HG02938 (cell line): ENCODE data around the gene ZNF598.

Experiments used
- ATAC-seq: cut with Tn5 transposase; IDR thresholded peaks from one replicate; pipeline ENCODE4 v1.9.1; 2021; ENCODE audit warnings: mild to moderate bottlenecking, moderate library complexity; ENCODE audit not compliant: unreplicated experiment

ZNF598 gene

DNA sequence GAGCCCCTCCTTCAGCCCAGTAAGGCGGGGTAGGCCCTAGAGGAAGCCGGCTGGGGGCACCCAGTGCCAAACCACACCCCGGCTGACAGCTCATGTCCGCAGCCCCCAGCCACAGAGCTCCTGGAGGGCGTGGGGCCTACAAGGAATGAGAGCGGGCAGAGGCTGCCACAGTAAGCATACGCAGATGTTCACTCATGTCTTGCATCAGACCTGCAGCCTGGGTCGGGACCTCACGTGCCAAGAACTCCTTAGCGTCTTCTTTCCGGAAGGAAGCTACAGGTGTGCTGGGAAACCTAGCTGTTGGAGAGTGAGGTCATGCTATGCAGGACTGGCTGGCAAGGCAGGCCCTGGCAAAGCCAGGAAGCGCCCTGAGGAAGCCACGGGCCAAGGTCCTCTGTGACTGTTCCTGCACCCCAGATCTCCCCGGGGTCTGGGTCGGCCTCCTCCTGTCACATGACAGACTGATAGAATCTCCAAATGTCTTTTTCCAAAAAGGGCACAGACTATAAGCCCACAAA is 1.6 kb downstream of the ZNF598 start:
- no peak for ATAC-seq

DNA sequence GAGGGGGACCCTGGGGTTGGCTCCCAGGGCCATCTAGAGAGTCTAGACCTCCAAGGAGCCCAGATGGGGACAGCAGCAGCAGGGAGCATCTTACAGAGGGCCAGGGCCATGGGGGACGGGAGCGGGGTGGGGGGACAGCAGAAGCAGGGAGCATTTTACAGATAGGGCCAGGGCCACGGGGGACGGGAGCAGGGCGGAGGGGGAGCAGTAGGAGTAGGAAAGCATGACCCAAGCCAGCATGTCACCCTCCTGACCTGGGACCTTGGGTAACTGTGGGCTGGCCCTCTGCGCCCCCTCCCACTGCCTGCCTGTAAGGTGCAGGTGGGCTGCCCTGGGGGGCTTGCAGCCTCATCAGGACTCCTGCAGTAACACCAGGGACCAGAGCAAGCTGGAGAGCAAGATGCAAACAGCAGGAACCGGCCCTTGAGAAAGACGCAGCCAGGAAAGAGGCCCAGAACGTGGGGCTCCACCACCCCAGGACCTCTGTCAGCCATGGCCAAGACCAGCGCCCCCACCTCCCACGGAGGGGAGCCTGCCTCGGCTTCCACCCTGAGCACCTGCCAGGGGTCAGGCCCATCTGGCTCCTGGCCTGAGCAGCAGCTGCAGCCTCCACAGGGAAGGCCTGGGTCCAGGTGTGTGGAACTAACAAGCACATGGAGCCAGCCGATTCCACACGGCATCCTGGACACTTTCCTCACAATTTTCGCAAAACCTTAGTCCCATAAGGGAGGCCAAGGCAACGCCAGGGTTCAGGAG is 2.4 kb downstream of the ZNF598 start:
- no peak for ATAC-seq

DNA sequence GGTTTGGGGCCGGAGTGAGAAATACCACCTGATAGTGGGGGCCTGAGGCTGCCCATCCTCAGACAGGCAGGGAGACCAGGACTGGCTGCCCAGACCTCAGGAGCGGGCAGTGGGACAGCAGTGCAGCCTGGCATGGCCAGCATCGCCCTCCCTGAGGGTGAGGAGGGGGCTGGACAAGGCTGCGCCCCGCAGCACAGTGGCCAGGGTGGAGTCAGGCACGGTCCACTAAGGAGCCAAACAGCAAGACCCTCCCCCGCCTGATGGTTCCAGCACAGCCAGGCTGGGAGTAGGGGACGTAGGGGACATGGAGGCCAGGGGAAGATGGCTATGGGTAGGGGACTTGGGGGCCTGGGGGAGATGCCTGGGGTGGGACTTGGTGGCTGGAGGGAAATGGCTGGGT is 3.3 kb downstream of the ZNF598 start:
- ATAC-seq = no peak

DNA sequence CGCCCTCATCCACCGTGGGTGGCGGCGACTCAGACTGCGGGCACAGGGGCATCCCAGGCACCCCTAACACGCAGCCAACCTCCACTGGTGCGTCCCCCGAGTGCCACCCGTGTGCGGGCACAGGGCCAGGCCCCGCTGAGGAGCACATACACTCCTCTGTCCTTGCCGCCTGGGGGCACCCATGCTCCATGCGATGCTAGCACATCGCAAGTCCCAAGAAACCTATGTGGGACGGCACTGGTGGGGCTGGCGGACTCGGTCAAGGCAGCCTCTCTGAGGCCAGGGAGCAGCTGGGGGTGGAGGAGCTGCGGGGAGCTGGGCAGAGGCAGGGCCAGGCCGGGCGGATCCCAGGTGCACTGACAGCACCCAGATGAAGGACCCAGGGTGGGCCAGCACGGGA is 4.0 kb downstream of the ZNF598 start:
- no peak for ATAC-seq

DNA sequence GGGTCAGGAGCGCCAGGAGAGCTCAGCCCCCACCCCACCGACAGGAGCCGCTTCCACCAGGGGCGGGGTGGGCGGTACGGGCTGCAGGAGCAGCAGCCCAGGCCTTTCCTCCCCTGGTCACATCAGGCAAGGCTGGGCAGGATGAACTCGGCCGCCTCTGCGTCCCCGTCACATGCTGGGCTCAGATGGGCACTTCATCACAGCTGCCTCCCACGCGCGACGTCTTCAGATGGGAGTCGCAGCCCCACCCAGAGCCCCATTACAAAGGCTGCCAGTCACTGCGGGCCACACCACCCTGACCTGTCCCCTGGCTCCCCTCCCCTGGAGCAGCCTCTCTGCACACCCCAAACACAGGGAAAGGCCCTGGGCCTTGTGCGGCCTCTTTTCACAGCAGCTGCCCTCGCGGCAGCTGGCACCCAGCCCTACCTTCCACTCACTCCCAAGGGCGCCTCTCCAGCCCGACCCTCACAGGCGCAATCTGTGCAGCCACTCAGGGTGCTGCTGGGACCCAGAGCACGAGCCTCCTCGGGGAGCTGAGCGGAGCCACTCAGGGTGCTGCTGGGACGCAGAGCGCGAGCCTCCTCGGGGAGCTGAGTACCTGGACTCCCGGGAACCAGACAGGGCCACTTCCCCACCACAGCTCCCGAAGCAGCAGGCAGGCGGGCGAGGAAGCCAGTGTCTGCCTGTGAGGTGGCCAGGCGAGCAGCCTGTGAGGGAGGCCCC is 4.7 kb downstream of the ZNF598 start:
- ATAC-seq = no peak

DNA sequence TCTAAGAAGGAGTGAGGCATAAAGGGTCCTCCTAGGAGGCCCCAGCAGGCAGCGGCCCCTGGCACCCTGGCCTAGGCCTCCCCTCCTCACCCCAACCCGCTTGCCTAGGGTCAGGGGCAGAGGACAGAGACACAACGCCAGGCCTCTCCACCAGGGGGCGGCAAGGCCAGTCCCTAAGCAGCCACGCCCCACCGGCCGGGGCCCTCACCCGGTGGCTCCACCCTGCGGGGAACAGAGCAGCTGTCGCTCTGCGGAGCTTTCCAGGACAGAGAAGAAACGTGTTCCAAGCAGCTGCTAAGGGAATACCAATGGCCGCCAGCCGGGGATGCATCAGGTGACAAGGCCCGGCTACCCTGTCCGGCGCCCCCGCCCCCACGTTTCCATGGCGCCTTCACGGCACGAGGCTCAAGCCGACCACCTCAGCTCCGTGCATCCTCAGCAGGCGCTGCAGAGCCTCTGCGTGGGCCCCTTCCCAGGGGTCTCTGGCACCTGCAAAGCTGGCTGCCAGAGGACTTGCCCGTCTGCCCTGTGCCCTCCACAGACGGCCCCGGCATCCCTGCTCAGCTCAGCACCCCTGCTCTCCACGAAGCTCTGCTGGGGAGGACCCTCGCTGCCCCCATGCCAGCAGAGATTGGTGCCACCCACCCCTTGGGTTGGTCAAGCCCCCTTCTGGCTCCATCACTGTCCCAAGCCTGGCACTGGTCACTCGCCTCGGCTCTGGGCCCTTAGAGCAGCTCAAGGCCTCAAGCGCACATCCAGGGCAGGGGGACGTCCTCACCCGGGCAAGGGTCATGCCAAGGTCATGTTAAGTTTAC is 5.6 kb downstream of the ZNF598 start:
- peak; percentile 63 for ATAC-seq

DNA sequence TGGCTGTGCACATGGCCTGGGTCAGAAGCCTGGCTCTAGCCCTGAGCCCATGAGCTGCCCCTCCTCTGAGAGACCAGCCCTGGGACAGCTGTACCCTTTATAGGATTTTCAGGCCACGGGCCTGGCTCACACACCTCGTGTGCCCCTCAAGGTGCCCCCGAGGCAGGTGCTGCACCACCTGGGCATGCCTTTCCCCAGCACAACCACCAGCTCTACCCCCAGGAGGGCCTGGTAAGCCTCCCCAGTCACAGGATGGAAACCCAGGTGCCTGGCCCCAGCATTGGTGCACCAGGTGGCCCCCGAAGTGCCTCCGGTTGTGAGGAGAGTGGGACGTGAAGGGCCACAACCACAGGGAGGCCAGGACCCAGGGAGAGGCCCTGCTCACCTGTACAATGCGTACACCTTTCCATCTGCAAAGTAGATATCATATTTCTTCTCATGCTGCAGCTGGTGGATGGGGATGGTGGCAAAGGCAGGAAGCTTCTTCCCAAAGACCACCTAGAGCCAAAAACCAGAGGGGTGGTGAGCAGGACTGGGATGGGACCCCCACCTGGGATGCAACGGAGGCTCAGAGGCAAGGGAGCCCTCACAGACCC is 6.3 kb downstream of the ZNF598 start:
- ATAC-seq = no peak

DNA sequence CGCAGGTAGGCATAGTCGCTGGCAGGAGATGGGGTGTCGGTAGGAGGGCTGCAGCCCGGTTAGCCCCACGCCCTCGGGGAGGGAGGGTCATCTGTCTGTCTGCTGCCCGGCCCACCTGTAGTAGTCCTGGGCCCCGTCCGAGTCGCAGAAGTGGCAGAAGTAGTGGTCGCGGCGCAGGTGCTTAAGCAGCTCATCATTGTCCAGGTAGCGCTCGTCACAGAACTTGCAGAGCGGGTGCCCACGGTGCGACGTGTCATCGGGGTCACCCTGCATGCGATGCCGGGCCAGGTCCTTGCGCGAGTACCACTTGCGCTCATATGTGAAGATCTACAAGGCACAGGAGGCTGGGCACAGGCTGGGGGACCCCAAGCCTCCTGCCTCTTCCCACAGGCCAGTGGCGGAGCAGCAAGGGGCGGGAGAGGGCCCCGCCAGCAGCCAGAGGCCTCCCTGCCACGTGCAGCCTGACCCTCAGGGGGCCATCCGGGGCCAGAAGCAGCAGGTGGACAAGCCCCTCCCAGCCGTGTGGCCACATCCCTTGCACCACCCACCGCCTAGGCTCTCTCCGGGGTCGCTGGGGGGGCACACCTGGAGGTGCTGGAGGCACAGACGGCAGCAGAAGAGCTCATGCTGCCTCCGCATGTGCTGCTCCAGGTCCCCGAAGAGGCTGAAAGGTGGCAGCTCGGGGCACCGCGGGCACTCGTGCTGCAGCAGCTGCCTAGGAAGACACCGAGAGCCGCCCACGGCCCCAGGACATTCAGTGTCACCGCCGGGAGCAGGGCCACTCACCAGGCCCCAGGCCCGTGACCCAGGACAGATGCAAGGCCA is 7.0 kb downstream of the ZNF598 start:
- no peak for ATAC-seq

DNA sequence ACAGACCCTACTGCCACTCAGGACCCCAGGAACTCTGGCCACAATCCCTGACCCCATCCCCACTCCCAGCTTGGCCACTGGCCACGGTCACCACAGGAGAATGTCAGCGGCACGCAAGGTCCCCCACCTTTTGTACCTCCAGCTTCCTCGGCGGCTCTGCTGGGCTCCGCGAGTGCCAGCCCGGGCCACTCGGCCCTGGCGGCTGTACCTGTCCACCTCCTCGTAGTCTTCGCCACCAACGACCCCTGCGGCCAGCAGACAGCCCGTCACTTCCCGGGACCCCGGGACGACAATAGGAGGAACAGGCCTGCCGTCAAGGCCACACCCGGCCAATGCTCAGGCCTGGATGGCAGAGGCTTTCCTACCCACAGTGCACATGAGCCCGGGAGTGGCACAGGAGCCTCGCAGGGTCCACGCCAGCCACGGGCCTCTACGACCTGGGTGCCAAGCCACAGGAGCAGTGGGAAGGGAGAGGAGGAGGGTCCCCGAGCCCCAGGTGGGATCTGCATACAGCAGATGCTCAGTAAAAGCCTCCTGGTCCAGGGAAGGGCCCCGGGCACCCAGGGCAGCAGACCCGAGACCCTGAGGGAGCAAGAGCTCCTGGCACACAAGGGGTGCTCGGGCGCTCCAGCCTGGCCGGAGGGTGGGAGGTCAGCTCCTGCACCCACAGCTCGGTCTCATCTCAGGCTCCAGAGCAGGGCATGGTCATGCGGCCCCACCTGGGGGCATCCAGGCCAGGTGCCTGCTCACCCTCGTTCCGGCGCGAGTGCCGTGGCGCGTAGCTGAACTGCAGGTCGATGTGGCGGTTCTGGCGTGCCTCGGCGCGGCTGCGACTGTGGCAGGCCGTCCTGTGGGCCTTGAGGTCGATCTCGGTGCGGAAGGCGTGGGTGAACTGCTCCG is 7.9 kb downstream of the ZNF598 start:
- ATAC-seq = no peak

DNA sequence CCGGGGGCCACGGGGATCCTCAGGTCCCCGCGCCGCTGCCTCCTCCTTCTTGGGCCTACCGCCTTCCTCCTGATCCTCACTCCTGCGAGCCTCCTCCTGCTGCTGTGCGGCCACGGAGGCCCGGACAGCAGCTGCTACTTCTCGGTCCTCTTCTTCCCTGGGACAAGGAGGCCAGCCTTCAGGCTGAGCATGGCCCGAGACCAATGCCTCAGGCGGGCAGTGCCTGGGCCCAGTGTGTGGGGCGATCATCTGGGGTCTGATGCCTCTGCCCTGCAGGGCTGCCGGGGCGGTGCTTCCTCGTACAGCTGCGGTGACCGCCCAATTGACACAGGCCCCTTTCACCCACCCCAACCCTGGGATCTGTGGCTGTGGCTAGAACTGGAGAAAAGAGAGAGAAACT is 8.6 kb downstream of the ZNF598 start:
- no peak for ATAC-seq

DNA sequence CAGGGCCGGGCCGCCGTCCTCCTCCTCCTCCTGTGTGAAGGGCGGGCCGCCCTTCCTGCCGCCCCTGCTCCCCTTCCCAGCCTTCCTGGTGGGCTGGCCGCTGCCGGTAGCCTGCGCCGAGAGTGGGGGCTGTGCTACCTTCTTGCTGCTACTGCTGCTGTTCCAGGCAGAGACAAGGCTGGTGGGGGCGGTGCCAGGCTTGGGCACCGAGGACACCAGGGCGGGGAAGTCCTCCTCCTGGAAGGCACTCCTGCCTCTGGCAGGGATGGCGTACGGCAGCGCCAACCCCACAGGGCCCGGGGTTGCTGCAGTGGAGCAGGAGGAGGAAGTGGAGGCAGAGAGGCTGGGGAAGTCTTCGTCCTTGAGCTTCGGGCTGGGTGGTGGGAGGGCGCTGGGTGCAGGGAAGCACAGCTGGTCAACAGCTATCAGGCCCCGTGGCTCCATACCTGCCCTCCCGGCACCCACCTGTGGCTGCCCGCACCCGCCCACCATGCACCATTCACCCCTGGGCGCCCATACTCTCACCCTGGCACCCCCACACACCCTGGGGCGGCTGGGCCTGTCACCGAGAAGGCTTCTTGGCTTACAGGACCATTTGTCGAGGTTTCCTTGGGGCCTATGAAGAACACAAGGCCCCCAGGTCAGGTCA is 9.6 kb downstream of the ZNF598 start:
- no peak for ATAC-seq

DNA sequence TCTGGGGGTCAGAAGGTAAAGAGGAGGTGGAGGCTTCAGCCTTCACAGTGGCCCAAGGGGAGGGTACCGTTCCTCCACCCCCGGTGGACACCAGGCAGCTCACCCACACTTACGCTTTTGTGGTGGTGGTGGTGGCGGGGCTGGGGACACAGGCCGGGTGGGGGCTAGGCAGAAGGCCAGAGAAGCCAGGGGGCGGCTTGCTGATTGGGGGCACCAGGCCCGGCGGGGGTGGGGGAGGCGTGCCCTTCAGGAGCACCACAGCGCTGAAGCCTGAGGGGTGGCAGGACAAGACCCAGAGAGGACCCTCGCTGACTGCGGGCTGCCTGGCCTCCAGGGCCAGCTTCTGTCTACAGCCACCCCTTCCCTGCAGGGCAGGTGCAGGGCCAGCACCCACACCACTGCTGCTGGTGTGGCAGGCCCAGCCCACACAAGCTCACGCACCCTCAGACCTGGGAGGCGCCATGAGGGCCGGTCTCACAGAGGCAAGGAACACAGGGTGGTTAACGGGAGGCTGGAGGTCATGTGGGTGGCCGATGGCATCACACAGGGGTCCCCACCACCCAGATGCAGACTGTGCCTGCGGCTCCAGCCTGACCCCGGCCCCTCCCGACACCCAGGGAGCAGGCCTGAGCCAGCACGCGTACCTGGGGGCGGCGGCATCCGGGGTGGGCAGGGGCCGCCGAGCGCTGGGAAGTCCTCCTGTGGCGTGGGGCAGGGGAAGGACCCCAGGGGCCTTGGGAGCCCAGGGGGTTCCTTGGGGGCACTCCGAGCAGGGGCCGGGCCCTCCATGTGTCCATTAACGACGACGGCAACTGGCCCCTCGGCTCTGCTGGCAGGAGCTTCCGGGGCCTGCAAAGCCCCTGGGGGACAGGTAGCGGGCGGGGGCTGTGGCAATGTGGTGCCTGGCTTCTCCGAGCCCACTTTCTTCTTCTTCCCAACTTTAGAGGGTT is 10.5 kb downstream of the ZNF598 start:
- no peak for ATAC-seq

DNA sequence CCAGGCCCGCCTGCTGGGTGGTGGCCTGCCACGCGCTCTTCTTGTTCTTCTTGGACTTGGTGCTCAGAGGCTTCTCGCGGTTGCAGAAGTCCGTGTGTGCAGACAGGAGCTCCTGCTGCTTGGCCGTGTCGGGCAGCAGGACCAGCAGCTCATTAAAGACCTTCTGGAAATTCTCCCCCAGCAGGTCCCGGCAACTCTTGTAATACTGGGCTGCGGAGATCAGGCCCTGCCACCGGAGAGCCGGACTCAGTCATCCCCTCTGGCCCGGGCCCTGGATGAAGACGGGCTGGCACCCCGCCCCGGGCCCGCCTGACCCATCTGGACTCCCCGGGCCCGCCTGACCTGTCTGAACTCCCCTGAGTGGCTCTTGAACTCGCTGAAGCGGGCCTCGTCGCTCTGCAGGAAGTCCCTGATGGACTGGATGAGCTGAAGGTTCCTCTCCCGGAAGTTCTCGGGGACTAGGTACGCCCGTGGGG is 11.2 kb downstream of the ZNF598 start:
- ATAC-seq = no peak

DNA sequence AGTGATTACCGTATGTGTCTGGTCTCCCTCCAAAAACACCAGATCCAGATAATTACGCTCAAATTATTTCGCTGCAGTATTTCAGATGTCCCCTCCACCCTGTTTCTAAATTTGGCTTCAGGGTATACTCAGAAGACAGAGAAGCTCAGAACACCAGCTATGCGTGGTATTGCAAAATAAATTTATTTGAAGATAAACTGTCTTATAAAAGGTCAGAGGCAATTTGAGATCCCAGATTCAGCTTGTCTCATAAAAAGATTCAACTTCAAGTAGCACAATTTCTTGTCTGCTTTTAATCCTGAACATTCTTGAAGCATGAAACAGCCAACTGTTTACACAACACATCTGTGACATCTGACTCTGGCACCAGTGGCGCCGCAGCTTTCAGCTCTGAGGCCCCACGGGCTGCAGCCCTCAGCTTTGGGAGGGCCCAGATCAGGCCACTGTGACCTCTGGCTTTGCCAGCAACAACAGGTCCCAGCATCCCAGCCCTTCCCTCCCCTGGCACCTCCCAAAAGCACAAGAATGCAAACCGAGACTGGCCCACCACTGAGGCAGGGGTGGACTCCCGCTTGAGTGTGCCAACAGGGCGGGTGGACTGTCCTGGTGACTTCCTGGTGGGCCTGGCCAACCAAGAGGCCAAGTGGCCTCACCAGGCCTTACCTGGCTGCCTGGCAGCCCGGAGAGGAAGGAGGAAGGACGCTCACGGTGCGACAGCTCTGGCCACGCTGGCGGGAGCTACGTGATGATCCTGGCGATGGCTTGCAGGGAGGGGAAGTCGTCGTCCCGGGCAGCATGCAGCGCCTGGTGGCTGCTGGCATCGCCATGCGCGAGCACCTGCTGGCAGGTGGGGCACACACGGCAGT is 11.9 kb downstream of the ZNF598 start:
- no peak for ATAC-seq

DNA sequence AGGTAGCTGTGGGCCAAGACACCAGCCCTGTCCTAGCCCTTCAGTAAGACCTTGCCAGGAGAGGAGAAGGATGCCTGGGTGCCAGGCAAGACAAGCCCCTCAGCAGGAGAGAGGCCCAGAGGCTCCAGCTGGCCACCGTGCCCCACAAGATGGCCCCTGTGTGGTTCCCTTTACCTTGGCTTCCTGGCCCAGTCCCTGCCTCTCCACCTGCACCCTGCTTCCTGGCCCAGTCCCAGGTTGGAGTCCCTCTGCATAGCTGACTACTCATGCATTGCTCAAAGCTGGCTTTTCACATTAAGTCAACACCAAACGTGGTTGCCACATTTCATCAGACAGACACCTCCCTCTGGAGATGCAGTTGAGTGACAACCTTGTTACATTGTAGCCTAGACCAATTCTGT is 15.9 kb downstream of the ZNF598 start:
- no peak for ATAC-seq

DNA sequence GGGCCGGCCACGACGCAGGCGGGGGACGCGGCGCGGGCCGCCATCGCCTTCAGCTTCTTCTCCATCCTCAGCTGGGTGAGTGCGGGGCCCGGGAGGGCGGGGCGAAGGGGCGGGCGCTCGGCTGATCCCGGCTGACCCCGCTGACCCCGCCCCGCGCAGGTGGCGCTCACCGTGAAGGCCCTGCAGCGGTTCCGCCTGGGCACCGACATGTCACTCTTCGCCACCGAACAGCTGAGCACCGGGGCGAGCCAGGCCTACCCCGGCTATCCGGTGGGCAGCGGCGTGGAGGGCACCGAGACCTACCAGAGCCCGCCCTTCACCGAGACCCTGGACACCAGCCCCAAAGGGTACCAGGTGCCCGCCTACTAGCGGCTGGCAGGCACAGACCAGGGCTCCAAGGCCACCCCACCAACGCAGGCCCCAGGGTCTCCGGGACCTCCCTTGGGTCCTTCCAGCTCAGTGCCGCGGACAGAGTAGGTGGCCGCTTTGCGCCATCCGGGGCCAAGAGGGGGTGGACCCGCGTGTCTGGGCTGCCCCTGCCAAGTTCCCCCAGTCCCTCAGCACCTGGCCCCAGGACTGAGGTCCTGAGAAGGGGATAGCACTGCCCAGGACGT is 16.8 kb downstream of the ZNF598 start:
- ATAC-seq = no peak
